ENCODE measurements around the gene HCAR2.
"Not testable (repeated sequence)": the region's sequence is repeated elsewhere in the genome, so short reads cannot be mapped to it uniquely, and the experiment has no call there.

Gene HCAR2

GRCh38 chr12:122710341-122710740 is 7.2 kb upstream of the HCAR2 start:
- H3K9ac ChIP-seq (ENCODE audit: low read length); H3K4me1 ChIP-seq (ENCODE audit: control insufficient read depth, low read depth, low read length); H3K36me3 ChIP-seq (ENCODE audit: control insufficient read depth, low read depth, low read length); H3K9me3 ChIP-seq (ENCODE audit: control insufficient read depth, low read depth, low read length); H3K27ac ChIP-seq (ENCODE audit: low read length); H3K4me3 ChIP-seq (ENCODE audit: low read length); H3K27me3 ChIP-seq (ENCODE audit: control insufficient read depth, insufficient read depth, low read length): not testable (repeated sequence)

GRCh38 chr12:122709287-122709686 is 6.1 kb upstream of the HCAR2 start:
- H3K9me3 ChIP-seq (ENCODE audit: control insufficient read depth, low read depth, low read length); H3K9ac ChIP-seq (ENCODE audit: low read length); H3K4me1 ChIP-seq (ENCODE audit: control insufficient read depth, low read depth, low read length); H3K36me3 ChIP-seq (ENCODE audit: control insufficient read depth, low read depth, low read length); H3K4me3 ChIP-seq (ENCODE audit: low read length); H3K27ac ChIP-seq (ENCODE audit: low read length); H3K27me3 ChIP-seq (ENCODE audit: control insufficient read depth, insufficient read depth, low read length): not testable (repeated sequence)

GRCh38 chr12:122703841-122704240 is 684 bp upstream of the HCAR2 start:
- H3K4me3 ChIP-seq (ENCODE audit: low read length); H3K9ac ChIP-seq (ENCODE audit: low read length); H3K9me3 ChIP-seq (ENCODE audit: control insufficient read depth, low read depth, low read length); H3K4me1 ChIP-seq (ENCODE audit: control insufficient read depth, low read depth, low read length); H3K27ac ChIP-seq (ENCODE audit: low read length); H3K36me3 ChIP-seq (ENCODE audit: control insufficient read depth, low read depth, low read length); H3K27me3 ChIP-seq (ENCODE audit: control insufficient read depth, insufficient read depth, low read length): not testable (repeated sequence)

- H3K4me1 ChIP-seq (ENCODE audit: control insufficient read depth, low read depth, low read length); H3K27me3 ChIP-seq (ENCODE audit: control insufficient read depth, insufficient read depth, low read length); H3K36me3 ChIP-seq (ENCODE audit: control insufficient read depth, low read depth, low read length); H3K9ac ChIP-seq (ENCODE audit: low read length); H3K9me3 ChIP-seq (ENCODE audit: control insufficient read depth, low read depth, low read length); H3K27ac ChIP-seq (ENCODE audit: low read length); H3K4me3 ChIP-seq (ENCODE audit: low read length): not testable (repeated sequence)
Measured at GRCh38 chr12:122701481-122701880, 1.7 kb downstream of the HCAR2 start.

- not testable (repeated sequence) for H3K36me3 ChIP-seq (ENCODE audit: control insufficient read depth, low read depth, low read length); H3K27me3 ChIP-seq (ENCODE audit: control insufficient read depth, insufficient read depth, low read length); H3K27ac ChIP-seq (ENCODE audit: low read length); H3K4me3 ChIP-seq (ENCODE audit: low read length); H3K4me1 ChIP-seq (ENCODE audit: control insufficient read depth, low read depth, low read length); H3K9me3 ChIP-seq (ENCODE audit: control insufficient read depth, low read depth, low read length); H3K9ac ChIP-seq (ENCODE audit: low read length)
Measured at GRCh38 chr12:122700038-122700710, 3.0 kb downstream of the HCAR2 start.

GRCh38 chr12:122696922-122697321 is 6.2 kb downstream of the HCAR2 start:
- not testable (repeated sequence) for H3K27ac ChIP-seq (ENCODE audit: low read length); H3K4me3 ChIP-seq (ENCODE audit: low read length); H3K9me3 ChIP-seq (ENCODE audit: control insufficient read depth, low read depth, low read length); H3K9ac ChIP-seq (ENCODE audit: low read length); H3K36me3 ChIP-seq (ENCODE audit: control insufficient read depth, low read depth, low read length); H3K4me1 ChIP-seq (ENCODE audit: control insufficient read depth, low read depth, low read length); H3K27me3 ChIP-seq (ENCODE audit: control insufficient read depth, insufficient read depth, low read length)

- H3K9me3 ChIP-seq (ENCODE audit: control insufficient read depth, low read depth, low read length), result no peaks in the 10 kb centered on the region
- H3K4me3 ChIP-seq (ENCODE audit: low read length), result no peak overlapping the region
- H3K27ac ChIP-seq (ENCODE audit: low read length), result no peak overlapping the region
- no peak overlapping the region for H3K9ac ChIP-seq (ENCODE audit: low read length)
- peaks cover 5% of the 10 kb centered on the region for H3K4me1 ChIP-seq (ENCODE audit: control insufficient read depth, low read depth, low read length)
- no peaks in the 10 kb centered on the region for H3K27me3 ChIP-seq (ENCODE audit: control insufficient read depth, insufficient read depth, low read length)
- H3K36me3 ChIP-seq (ENCODE audit: control insufficient read depth, low read depth, low read length), result no peaks in the 10 kb centered on the region
Measured at GRCh38 chr12:122691566-122691965, 11.6 kb downstream of the HCAR2 start.

- Histone ChIP-seq H3K36me3 (ENCODE audit: control insufficient read depth, low read depth, low read length) (no peaks in the 10 kb centered on the region), H3K4me1 (ENCODE audit: control insufficient read depth, low read depth, low read length) (peaks cover 5% of the 10 kb centered on the region), H3K9me3 (ENCODE audit: control insufficient read depth, low read depth, low read length) (no peaks in the 10 kb centered on the region), H3K27ac (ENCODE audit: low read length) (no peak overlapping the region), H3K27me3 (ENCODE audit: control insufficient read depth, insufficient read depth, low read length) (no peaks in the 10 kb centered on the region), H3K9ac (ENCODE audit: low read length) (no peak overlapping the region), H3K4me3 (ENCODE audit: low read length) (no peak overlapping the region)
Measured at GRCh38 chr12:122688291-122688690, 14.9 kb downstream of the HCAR2 start.

GRCh38 chr12:122687086-122687485 is 16.1 kb downstream of the HCAR2 start:
- Histone ChIP-seq H3K36me3 (ENCODE audit: control insufficient read depth, low read depth, low read length) (no peaks in the 10 kb centered on the region), H3K4me3 (ENCODE audit: low read length) (no peak overlapping the region), H3K27ac (ENCODE audit: low read length) (no peak overlapping the region), H3K9me3 (ENCODE audit: control insufficient read depth, low read depth, low read length) (no peaks in the 10 kb centered on the region), H3K9ac (ENCODE audit: low read length) (no peak overlapping the region), H3K4me1 (ENCODE audit: control insufficient read depth, low read depth, low read length) (peaks cover 5% of the 10 kb centered on the region), H3K27me3 (ENCODE audit: control insufficient read depth, insufficient read depth, low read length) (no peaks in the 10 kb centered on the region)

- Histone ChIP-seq H3K9me3 (ENCODE audit: control insufficient read depth, low read depth, low read length) (no peaks in the 10 kb centered on the region), H3K27me3 (ENCODE audit: control insufficient read depth, insufficient read depth, low read length) (no peaks in the 10 kb centered on the region), H3K9ac (ENCODE audit: low read length) (no peak overlapping the region), H3K4me1 (ENCODE audit: control insufficient read depth, low read depth, low read length) (peaks cover 5% of the 10 kb centered on the region), H3K27ac (ENCODE audit: low read length) (no peak overlapping the region), H3K4me3 (ENCODE audit: low read length) (no peak overlapping the region), H3K36me3 (ENCODE audit: control insufficient read depth, low read depth, low read length) (no peaks in the 10 kb centered on the region)
Measured at GRCh38 chr12:122686538-122686937, 16.6 kb downstream of the HCAR2 start.

GRCh38 chr12:122684297-122684813 is 18.8 kb downstream of the HCAR2 start:
- Histone ChIP-seq H3K9ac (ENCODE audit: low read length) (no peak overlapping the region), H3K27me3 (ENCODE audit: control insufficient read depth, insufficient read depth, low read length) (no peaks in the 10 kb centered on the region), H3K27ac (ENCODE audit: low read length) (no peak overlapping the region), H3K36me3 (ENCODE audit: control insufficient read depth, low read depth, low read length) (no peaks in the 10 kb centered on the region), H3K4me3 (ENCODE audit: low read length) (no peak overlapping the region), H3K4me1 (ENCODE audit: control insufficient read depth, low read depth, low read length) (no peaks in the 10 kb centered on the region), H3K9me3 (ENCODE audit: control insufficient read depth, low read depth, low read length) (no peaks in the 10 kb centered on the region)

- Histone ChIP-seq H3K9ac (ENCODE audit: low read length) (no peak overlapping the region), H3K9me3 (ENCODE audit: control insufficient read depth, low read depth, low read length) (no peaks in the 10 kb centered on the region), H3K36me3 (ENCODE audit: control insufficient read depth, low read depth, low read length) (no peaks in the 10 kb centered on the region), H3K27me3 (ENCODE audit: control insufficient read depth, insufficient read depth, low read length) (no peaks in the 10 kb centered on the region), H3K27ac (ENCODE audit: low read length) (no peak overlapping the region), H3K4me3 (ENCODE audit: low read length) (no peak overlapping the region), H3K4me1 (ENCODE audit: control insufficient read depth, low read depth, low read length) (no peaks in the 10 kb centered on the region)
Measured at GRCh38 chr12:122681814-122682213, 21.3 kb downstream of the HCAR2 start.

Measured in iPS-18a (cell line).